ENCODE results near the gene PSMF1. TPM values are rescaled to one million over a fixed set of nuclear protein-coding genes. Genes with fewer than 3 reads are reported as not detected.

PSMF1 gene
- total and polyA plus RNA-seq, 12 donors: 24.8 to 363 (median 122) TPM

- Histone ChIP-seq H3K4me1 (replicated peaks in 1 of 2) (no peaks in the 10 kb centered on the region), H3K4me3 (no peak overlapping the region), H3K27ac (no peak overlapping the region), H3K9me3 (replicated peaks in 1 of 3) (no peaks in the 10 kb centered on the region), H3K27me3 (no peaks in the 10 kb centered on the region), H3K36me3 (replicated peaks in 1 of 2) (no peaks in the 10 kb centered on the region)
- whole genome bisulfite sequencing, 4 donors: 85 to 91% (median 88%) methylated on average over 3 of the region's 3 CpGs
- intact Hi-C loops (cut with DNase I): no loop called here
- TF ChIP-seq POLR2A (IDR thresholded peaks at IDR 0.05): no peak
- TF ChIP-seq CTCF (IDR thresholded peaks at IDR 0.05): no peak
- DNase-seq: no peak
Observed at GRCh38 chr20:1207293-1207878, 89.0 kb downstream of the PSMF1 start.

- TF ChIP-seq CTCF (IDR thresholded peaks at IDR 0.05): no peak
- TF ChIP-seq POLR2A (IDR thresholded peaks at IDR 0.05): no peak
- no peaks in the 10 kb centered on the region for H3K36me3 ChIP-seq (replicated peaks in 1 of 2)
- no peak overlapping the region for H3K4me3 ChIP-seq
- no peaks in the 10 kb centered on the region for H3K9me3 ChIP-seq (replicated peaks in 1 of 3)
- WGBS, 4 donors: 50 to 61% (median 55%) methylated on average over 4 to 5 of the region's 5 CpGs
- DNase-seq: no peak
- intact Hi-C loops (cut with DNase I): loop anchor here in 1 of 2 donors (5.0 to 10.0 kb wide), 2 partner anchors 105 to 392 kb away; no protein-coding TSS in a partner anchor
- H3K27me3 ChIP-seq: no peaks in the 10 kb centered on the region
- H3K27ac ChIP-seq: no peak overlapping the region
- no peaks in the 10 kb centered on the region for H3K4me1 ChIP-seq (replicated peaks in 1 of 2)
Observed at GRCh38 chr20:1209447-1210387, 91.3 kb downstream of the PSMF1 start.

GRCh38 chr20:1210501-1210900 lies 92.1 kb downstream of the PSMF1 start:
- DNase-seq: no peak
- no peaks in the 10 kb centered on the region for H3K4me1 ChIP-seq (replicated peaks in 1 of 2)
- 76 to 93% (median 83%) methylated on average over 1 of the region's 1 CpG for WGBS, 4 donors
- TF ChIP-seq POLR2A (IDR thresholded peaks at IDR 0.05) (no peak), CTCF (IDR thresholded peaks at IDR 0.05) (no peak)
- H3K36me3 ChIP-seq (replicated peaks in 1 of 2): no peaks in the 10 kb centered on the region
- intact Hi-C loops (cut with DNase I): loop anchor here in 1 of 2 donors (5.0 to 10.0 kb wide), 2 partner anchors 106 to 393 kb away; no protein-coding TSS in a partner anchor
- H3K4me3 ChIP-seq: no peak overlapping the region
- no peaks in the 10 kb centered on the region for H3K9me3 ChIP-seq (replicated peaks in 1 of 3)
- no peak overlapping the region for H3K27ac ChIP-seq
- no peaks in the 10 kb centered on the region for H3K27me3 ChIP-seq

GRCh38 chr20:1212023-1212422 lies 93.6 kb downstream of the PSMF1 start:
- Histone ChIP-seq H3K4me1 (replicated peaks in 1 of 2) (no peaks in the 10 kb centered on the region), H3K9me3 (replicated peaks in 1 of 3) (no peaks in the 10 kb centered on the region), H3K27ac (no peak overlapping the region), H3K27me3 (peaks cover 3% of the 10 kb centered on the region), H3K4me3 (no peak overlapping the region), H3K36me3 (replicated peaks in 1 of 2) (no peaks in the 10 kb centered on the region)
- intact Hi-C loops (cut with DNase I): loop anchor here in 1 of 2 donors (5.0 to 10.0 kb wide), 2 partner anchors 107 to 395 kb away; no protein-coding TSS in a partner anchor
- no peak for TF ChIP-seq CTCF (IDR thresholded peaks at IDR 0.05)
- no peak for DNase-seq
